ENCODE results near the gene DERL3. TPM values are rescaled to one million over a fixed set of nuclear protein-coding genes. Genes with fewer than 3 reads are reported as not detected.
"Not testable (repeated sequence)": the region's sequence is repeated elsewhere in the genome, so short reads cannot be mapped to it uniquely, and the experiment has no call there.

The DERL3 gene
- total RNA-seq, 1 experiment from 2014 or later, result 1.5 TPM

DNA sequence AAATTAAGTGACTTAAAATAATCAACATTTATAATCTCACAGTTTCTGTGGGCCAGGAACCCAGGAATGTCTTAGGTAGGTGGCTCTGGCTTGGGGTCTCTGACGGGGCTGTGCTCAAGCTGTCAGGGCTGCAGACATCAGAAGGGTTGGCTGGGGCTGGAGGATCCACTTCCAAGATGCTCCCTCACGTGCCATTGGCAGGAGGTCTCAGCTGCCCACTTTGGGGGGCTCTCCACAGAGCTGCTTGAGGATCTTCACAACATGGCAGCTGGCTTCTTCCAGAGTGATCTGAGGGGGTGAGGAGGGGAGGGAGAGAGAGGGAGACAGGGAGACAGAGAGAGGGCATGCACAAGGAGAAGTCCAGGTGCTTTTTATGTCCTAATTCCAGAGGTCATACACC, 37.0 kb upstream of the DERL3 start:
- CTCF ChIA-PET, result no interaction called here
- intact Hi-C loops (cut with micrococcal nuclease; ENCODE audit: unreplicated experiment), result no loop called here
- DNase-seq (ENCODE audit: low spot score), result no peak
- Histone ChIP-seq H3K4me1 (ENCODE audit: insufficient read depth, low read length, poor library complexity, severe bottlenecking) (no peaks in the 10 kb centered on the region), H3K4me3 (ENCODE audit: low read depth, low read length, poor library complexity, severe bottlenecking) (no peak overlapping the region), H3K9me3 (ENCODE audit: low read depth, low read length, poor library complexity, severe bottlenecking) (no peaks in the 10 kb centered on the region), H3K27me3 (replicated peaks; ENCODE audit: insufficient read depth, low read depth, low read length, poor library complexity) (no peaks in the 10 kb centered on the region), H3K36me3 (ENCODE audit: insufficient read depth, low read length, poor library complexity, severe bottlenecking) (no peaks in the 10 kb centered on the region), H3K27ac (ENCODE audit: low read depth, low read length, poor library complexity, severe bottlenecking) (no peak overlapping the region)
- BruUV-seq (replicated peaks), result no TSS peak
- POLR2A ChIA-PET (ENCODE audit: low non-redundant PET), result no interaction called here
- TF ChIP-seq, protein P1, sequence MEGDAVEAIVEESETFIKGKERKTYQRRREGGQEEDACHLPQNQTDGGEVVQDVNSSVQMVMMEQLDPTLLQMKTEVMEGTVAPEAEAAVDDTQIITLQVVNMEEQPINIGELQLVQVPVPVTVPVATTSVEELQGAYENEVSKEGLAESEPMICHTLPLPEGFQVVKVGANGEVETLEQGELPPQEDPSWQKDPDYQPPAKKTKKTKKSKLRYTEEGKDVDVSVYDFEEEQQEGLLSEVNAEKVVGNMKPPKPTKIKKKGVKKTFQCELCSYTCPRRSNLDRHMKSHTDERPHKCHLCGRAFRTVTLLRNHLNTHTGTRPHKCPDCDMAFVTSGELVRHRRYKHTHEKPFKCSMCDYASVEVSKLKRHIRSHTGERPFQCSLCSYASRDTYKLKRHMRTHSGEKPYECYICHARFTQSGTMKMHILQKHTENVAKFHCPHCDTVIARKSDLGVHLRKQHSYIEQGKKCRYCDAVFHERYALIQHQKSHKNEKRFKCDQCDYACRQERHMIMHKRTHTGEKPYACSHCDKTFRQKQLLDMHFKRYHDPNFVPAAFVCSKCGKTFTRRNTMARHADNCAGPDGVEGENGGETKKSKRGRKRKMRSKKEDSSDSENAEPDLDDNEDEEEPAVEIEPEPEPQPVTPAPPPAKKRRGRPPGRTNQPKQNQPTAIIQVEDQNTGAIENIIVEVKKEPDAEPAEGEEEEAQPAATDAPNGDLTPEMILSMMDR (conservative IDR thresholded peaks at IDR 0.05; ENCODE audit: low read depth, low read length), result no peak

DNA sequence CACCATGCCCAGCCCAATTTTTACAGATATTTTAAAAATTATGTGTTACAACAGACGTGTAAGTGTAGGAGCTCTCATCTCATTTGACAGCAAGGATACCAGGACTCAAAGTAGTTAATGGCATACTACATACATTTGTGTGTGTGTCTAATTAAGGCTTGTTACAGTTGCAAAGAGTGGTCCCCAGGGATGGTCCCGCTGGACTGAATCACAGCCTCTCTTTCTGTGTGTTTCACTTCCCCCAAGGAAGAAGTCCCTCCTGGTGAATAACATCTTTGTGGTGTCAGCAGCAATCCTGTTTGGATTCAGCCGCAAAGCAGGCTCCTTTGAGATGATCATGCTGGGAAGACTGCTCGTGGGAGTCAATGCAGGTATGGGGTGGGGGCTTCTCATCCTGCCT, 36.1 kb upstream of the DERL3 start:
- TF ChIP-seq, protein P1 (conservative IDR thresholded peaks at IDR 0.05; ENCODE audit: low read depth, low read length), result no peak
- no peak for TF ChIP-seq EZH2 (IDR thresholded peaks at IDR 0.05; ENCODE audit: borderline replicate concordance, low read depth, low read length, poor library complexity, severe bottlenecking)
- no peaks in the 10 kb centered on the region for H3K27me3 ChIP-seq (replicated peaks; ENCODE audit: insufficient read depth, low read depth, low read length, poor library complexity)
- H3K36me3 ChIP-seq (ENCODE audit: insufficient read depth, low read length, poor library complexity, severe bottlenecking), result no peaks in the 10 kb centered on the region
- no peak overlapping the region for H3K27ac ChIP-seq (ENCODE audit: low read depth, low read length, poor library complexity, severe bottlenecking)
- ChIA-PET CTCF (no interaction called here), POLR2A (ENCODE audit: low non-redundant PET) (no interaction called here)
- H3K9me3 ChIP-seq (ENCODE audit: low read depth, low read length, poor library complexity, severe bottlenecking), result no peaks in the 10 kb centered on the region
- intact Hi-C loops (cut with micrococcal nuclease; ENCODE audit: unreplicated experiment), result no loop called here
- H3K4me1 ChIP-seq (ENCODE audit: insufficient read depth, low read length, poor library complexity, severe bottlenecking), result no peaks in the 10 kb centered on the region
- DNase-seq (ENCODE audit: low spot score), result peak; percentile 43
- BruUV-seq (replicated peaks), result no TSS peak
- H3K4me3 ChIP-seq (ENCODE audit: low read depth, low read length, poor library complexity, severe bottlenecking), result no peak overlapping the region

DNA sequence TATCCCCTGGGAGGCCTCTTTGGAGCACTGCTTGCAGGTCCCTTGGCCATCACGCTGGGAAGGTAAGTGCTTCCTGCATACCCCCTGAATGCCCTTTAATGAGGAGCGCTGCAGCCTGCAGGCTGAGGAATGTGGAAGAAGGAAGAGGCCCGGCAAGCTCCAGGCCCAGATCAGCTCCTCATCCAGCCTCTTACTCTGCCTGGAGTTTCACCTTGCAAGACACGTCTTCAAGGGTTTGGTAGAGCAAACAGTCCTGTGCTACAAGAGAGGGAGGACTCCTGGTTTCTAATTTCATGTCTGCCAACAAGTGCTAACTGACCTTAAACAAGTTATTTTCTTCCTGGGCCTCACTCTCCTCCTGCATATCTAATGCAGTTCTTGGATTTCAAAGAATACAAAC, 29.8 kb upstream of the DERL3 start:
- ChIA-PET POLR2A (ENCODE audit: low non-redundant PET) (no interaction called here), CTCF (interaction anchor here (0.8 kb wide), 1 partner anchor 19 kb away, joined by 3 read pairs; no protein-coding TSS in a partner anchor)
- intact Hi-C loops (cut with micrococcal nuclease; ENCODE audit: unreplicated experiment), result no loop called here
- no peaks in the 10 kb centered on the region for H3K36me3 ChIP-seq (ENCODE audit: insufficient read depth, low read length, poor library complexity, severe bottlenecking)
- H3K27me3 ChIP-seq (replicated peaks; ENCODE audit: insufficient read depth, low read depth, low read length, poor library complexity), result no peaks in the 10 kb centered on the region
- no peak overlapping the region for H3K27ac ChIP-seq (ENCODE audit: low read depth, low read length, poor library complexity, severe bottlenecking)
- no peak for TF ChIP-seq EZH2 (IDR thresholded peaks at IDR 0.05; ENCODE audit: borderline replicate concordance, low read depth, low read length, poor library complexity, severe bottlenecking)
- TF ChIP-seq, protein P1 (conservative IDR thresholded peaks at IDR 0.05; ENCODE audit: low read depth, low read length), result no peak
- no peaks in the 10 kb centered on the region for H3K9me3 ChIP-seq (ENCODE audit: low read depth, low read length, poor library complexity, severe bottlenecking)
- BruUV-seq (replicated peaks), result no TSS peak
- DNase-seq (ENCODE audit: low spot score), result no peak
- H3K4me3 ChIP-seq (ENCODE audit: low read depth, low read length, poor library complexity, severe bottlenecking), result no peak overlapping the region
- no peaks in the 10 kb centered on the region for H3K4me1 ChIP-seq (ENCODE audit: insufficient read depth, low read length, poor library complexity, severe bottlenecking)

DNA sequence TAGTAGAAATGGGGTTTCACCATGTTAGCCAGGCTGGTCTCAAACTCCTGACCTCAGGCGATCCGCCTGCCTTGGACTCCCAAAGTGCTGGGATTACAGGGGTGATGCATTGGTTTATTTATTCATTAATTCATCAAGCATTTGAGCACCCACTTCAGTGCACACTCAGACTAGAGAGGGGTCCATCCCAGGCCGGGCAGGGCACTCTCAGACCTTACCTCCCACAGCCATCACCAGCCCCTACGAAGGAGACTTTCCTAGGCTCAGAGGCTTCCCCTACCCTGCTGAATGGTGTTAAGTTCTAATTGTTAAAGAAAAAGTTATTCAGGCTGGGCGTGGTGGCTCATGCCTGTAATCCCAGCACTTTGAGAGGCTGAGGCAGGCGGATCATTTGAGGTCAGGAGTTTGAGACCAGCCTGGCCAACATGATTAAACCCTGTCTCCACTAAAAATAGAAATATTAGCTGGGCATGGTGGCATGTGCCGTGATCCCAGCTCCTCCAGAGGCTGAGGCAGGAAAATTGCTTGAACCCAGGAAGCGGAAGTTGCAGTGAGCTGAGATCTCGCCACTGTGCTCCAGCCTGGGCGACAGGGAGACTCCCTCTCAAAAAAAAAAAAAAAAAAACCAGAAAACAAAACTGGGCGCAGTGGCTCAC, 25.8 kb upstream of the DERL3 start:
- H3K9me3 ChIP-seq (ENCODE audit: low read depth, low read length, poor library complexity, severe bottlenecking); H3K27me3 ChIP-seq (replicated peaks; ENCODE audit: insufficient read depth, low read depth, low read length, poor library complexity); H3K36me3 ChIP-seq (ENCODE audit: insufficient read depth, low read length, poor library complexity, severe bottlenecking); H3K4me3 ChIP-seq (ENCODE audit: low read depth, low read length, poor library complexity, severe bottlenecking); CTCF ChIA-PET; intact Hi-C loops (cut with micrococcal nuclease; ENCODE audit: unreplicated experiment); H3K27ac ChIP-seq (ENCODE audit: low read depth, low read length, poor library complexity, severe bottlenecking); H3K4me1 ChIP-seq (ENCODE audit: insufficient read depth, low read length, poor library complexity, severe bottlenecking); DNase-seq (ENCODE audit: low spot score); BruUV-seq (replicated peaks): not testable (repeated sequence)
- POLR2A ChIA-PET (ENCODE audit: low non-redundant PET), result interaction anchor here (0.6 kb wide), 2 partner anchors 708 to 1579 kb away, joined by 4 to 5 read pairs; no protein-coding TSS in a partner anchor

Data from A673 (cell line).